Natural killer cell treated with Interleukin-12 subunit alpha and Interleukin-12 subunit beta and Interleukin-15 and Interleukin-18, amount 100 ng/mL, for 72 hours (primary cell): ENCODE measurements around the gene MEGF11. TPM values are rescaled to one million over a fixed set of nuclear protein-coding genes. Genes with fewer than 3 reads are reported as not detected.
A peak's percentile ranks its signal among the peaks of the same experiment; 100 is the strongest.

Source experiments
- ATAC-seq, 2 donors: fragments of 150-1000 bp; cut with Tn5 transposase in 1 of 2; sonication (Bioruptor Pico), chemical (Tn5 transposase) in 1 of 2; 2 replicates each; pipeline ENCODE4 v1.10.0; 2021
- DNase-seq: peaks from one replicate; pipeline ENCODE4 v3.0.0; 2022; ENCODE audit warnings: low spot score
- H3K27ac Mint-ChIP-seq, 2 donors: 1 replicate in 1 of 2; 2 replicates in 1 of 2; pipeline ENCODE4 v1.8.0; 2022; ENCODE audit warnings: mixed read lengths in 2 of 2, mild to moderate bottlenecking in 1 of 2, moderate library complexity in 1 of 2
- H3K27me3 Mint-ChIP-seq, 2 donors: 1 replicate in 1 of 2; 2 replicates in 1 of 2; pipeline ENCODE4 v1.8.0; 2022; ENCODE audit warnings: mixed read lengths in 2 of 2
- H3K36me3 Mint-ChIP-seq: one replicate; pipeline ENCODE4 v1.8.0; 2022; ENCODE audit warnings: mixed read lengths
- H3K4me1 Mint-ChIP-seq, 2 donors: 1 replicate in 1 of 2; 2 replicates in 1 of 2; pipeline ENCODE4 v1.8.0; 2022; ENCODE audit warnings: low read depth in 2 of 2, mixed read lengths in 2 of 2, mild to moderate bottlenecking in 1 of 2
- H3K4me3 Mint-ChIP-seq: one replicate; pipeline ENCODE4 v1.8.0; 2022; ENCODE audit warnings: mixed read lengths
- H3K9me3 Mint-ChIP-seq: 2 replicates; pipeline ENCODE4 v1.8.0; 2022; ENCODE audit warnings: mixed read lengths
- total RNA-seq, 2 donors: library from RNA; stranded (reverse); gene quantifications; one replicate each; pipeline ENCODE4 v1.2.3, GENCODE V29; 2022

Gene MEGF11
- total RNA-seq, 2 donors from 2014 or later: not detected

GRCh38 chr15:66138892-66139590 is 114.5 kb downstream of the MEGF11 start:
- no peak for ATAC-seq
- H3K27ac Mint-ChIP-seq: no peak overlapping the region
- no peaks in the 10 kb centered on the region for H3K36me3 Mint-ChIP-seq
- no peak for DNase-seq
- H3K4me3 Mint-ChIP-seq: no peak overlapping the region
- H3K9me3 Mint-ChIP-seq: no peaks in the 10 kb centered on the region
- no peaks in the 10 kb centered on the region for H3K4me1 Mint-ChIP-seq
- no peaks in the 10 kb centered on the region for H3K27me3 Mint-ChIP-seq

- no peak for DNase-seq
- H3K9me3 Mint-ChIP-seq: no peaks in the 10 kb centered on the region
- no peaks in the 10 kb centered on the region for H3K27me3 Mint-ChIP-seq
- no peak for ATAC-seq
- H3K27ac Mint-ChIP-seq: no peak overlapping the region
- no peaks in the 10 kb centered on the region for H3K36me3 Mint-ChIP-seq
- no peaks in the 10 kb centered on the region for H3K4me1 Mint-ChIP-seq
- H3K4me3 Mint-ChIP-seq: no peak overlapping the region
Observed at GRCh38 chr15:66138096-66138783, 115.3 kb downstream of the MEGF11 start.

GRCh38 chr15:66136948-66137347 is 116.6 kb downstream of the MEGF11 start:
- ATAC-seq (no peak), DNase-seq (no peak)
- H3K4me1 Mint-ChIP-seq: no peaks in the 10 kb centered on the region
- H3K27ac Mint-ChIP-seq: no peak overlapping the region
- H3K4me3 Mint-ChIP-seq: no peak overlapping the region
- no peaks in the 10 kb centered on the region for H3K36me3 Mint-ChIP-seq
- no peaks in the 10 kb centered on the region for H3K9me3 Mint-ChIP-seq
- peaks cover 0 to 3% of the 10 kb centered on the region in 2 donors for H3K27me3 Mint-ChIP-seq

- Mint-ChIP-seq H3K9me3 (no peaks in the 10 kb centered on the region), H3K27me3 (peaks cover 0 to 3% of the 10 kb centered on the region in 2 donors), H3K4me1 (no peaks in the 10 kb centered on the region), H3K36me3 (no peaks in the 10 kb centered on the region), H3K27ac (no peak overlapping the region), H3K4me3 (no peak overlapping the region)
- ATAC-seq (no peak), DNase-seq (no peak)
Observed at GRCh38 chr15:66135664-66136063, 117.9 kb downstream of the MEGF11 start.

- no peak overlapping the region for H3K4me3 Mint-ChIP-seq
- H3K9me3 Mint-ChIP-seq: no peaks in the 10 kb centered on the region
- peaks cover 0 to 7% of the 10 kb centered on the region in 2 donors for H3K27me3 Mint-ChIP-seq
- H3K4me1 Mint-ChIP-seq: no peaks in the 10 kb centered on the region
- H3K36me3 Mint-ChIP-seq: no peaks in the 10 kb centered on the region
- no peak for DNase-seq
- no peak overlapping the region for H3K27ac Mint-ChIP-seq
- ATAC-seq: no peak
Observed at GRCh38 chr15:66134284-66134683, 119.3 kb downstream of the MEGF11 start.

- no peaks in the 10 kb centered on the region for H3K36me3 Mint-ChIP-seq
- H3K4me1 Mint-ChIP-seq: no peaks in the 10 kb centered on the region
- H3K27me3 Mint-ChIP-seq: peaks cover 0 to 7% of the 10 kb centered on the region in 2 donors
- DNase-seq: no peak
- no peak overlapping the region for H3K4me3 Mint-ChIP-seq
- no peak overlapping the region for H3K27ac Mint-ChIP-seq
- no peak for ATAC-seq
- no peaks in the 10 kb centered on the region for H3K9me3 Mint-ChIP-seq
Observed at GRCh38 chr15:66133247-66133885, 120.2 kb downstream of the MEGF11 start.

- no peaks in the 10 kb centered on the region for H3K9me3 Mint-ChIP-seq
- H3K4me1 Mint-ChIP-seq: no peaks in the 10 kb centered on the region
- H3K27me3 Mint-ChIP-seq: peaks cover 0 to 11% of the 10 kb centered on the region in 2 donors
- no peak overlapping the region for H3K4me3 Mint-ChIP-seq
- ATAC-seq (no peak), DNase-seq (no peak)
- H3K36me3 Mint-ChIP-seq: no peaks in the 10 kb centered on the region
- no peak overlapping the region for H3K27ac Mint-ChIP-seq
Observed at GRCh38 chr15:66132251-66132816, 121.2 kb downstream of the MEGF11 start.

GRCh38 chr15:66131831-66132230 is 121.7 kb downstream of the MEGF11 start:
- ATAC-seq: no peak

GRCh38 chr15:66131200-66131599 is 122.3 kb downstream of the MEGF11 start:
- H3K27me3 Mint-ChIP-seq: peaks cover 0 to 13% of the 10 kb centered on the region in 2 donors
- H3K36me3 Mint-ChIP-seq: no peaks in the 10 kb centered on the region
- H3K4me3 Mint-ChIP-seq: no peak overlapping the region
- peak in 1 of 2 donors; percentile 2 for ATAC-seq
- H3K4me1 Mint-ChIP-seq: no peaks in the 10 kb centered on the region
- H3K9me3 Mint-ChIP-seq: no peaks in the 10 kb centered on the region
- H3K27ac Mint-ChIP-seq: no peak overlapping the region
- no peak for DNase-seq

More at GRCh38 chr15:66131831-66132230, 121.7 kb downstream of the MEGF11 start:
- H3K4me1 Mint-ChIP-seq: no peaks in the 10 kb centered on the region
- no peak overlapping the region for H3K27ac Mint-ChIP-seq
- H3K4me3 Mint-ChIP-seq: no peak overlapping the region
- no peaks in the 10 kb centered on the region for H3K9me3 Mint-ChIP-seq
- DNase-seq: no peak
- no peaks in the 10 kb centered on the region for H3K36me3 Mint-ChIP-seq
- H3K27me3 Mint-ChIP-seq: peaks cover 0 to 11% of the 10 kb centered on the region in 2 donors

- Mint-ChIP-seq H3K27me3 (peaks cover 0 to 14% of the 10 kb centered on the region in 2 donors), H3K9me3 (no peaks in the 10 kb centered on the region), H3K36me3 (no peaks in the 10 kb centered on the region), H3K4me3 (no peak overlapping the region), H3K27ac (no peak overlapping the region), H3K4me1 (no peaks in the 10 kb centered on the region)
- ATAC-seq (no peak), DNase-seq (no peak)
Observed at GRCh38 chr15:66130496-66131034, 123.0 kb downstream of the MEGF11 start.

GRCh38 chr15:66129586-66129985 is 124.0 kb downstream of the MEGF11 start:
- Mint-ChIP-seq H3K27me3 (peaks cover 0 to 16% of the 10 kb centered on the region in 2 donors), H3K27ac (no peak overlapping the region), H3K4me3 (no peak overlapping the region), H3K36me3 (no peaks in the 10 kb centered on the region), H3K9me3 (no peaks in the 10 kb centered on the region), H3K4me1 (no peaks in the 10 kb centered on the region)
- ATAC-seq (no peak), DNase-seq (no peak)

GRCh38 chr15:66128116-66128680 is 125.4 kb downstream of the MEGF11 start:
- DNase-seq: no peak
- ATAC-seq: no peak
- peaks cover 0 to 16% of the 10 kb centered on the region in 2 donors for H3K27me3 Mint-ChIP-seq
- no peaks in the 10 kb centered on the region for H3K4me1 Mint-ChIP-seq
- H3K27ac Mint-ChIP-seq: no peak overlapping the region
- H3K4me3 Mint-ChIP-seq: no peak overlapping the region
- no peaks in the 10 kb centered on the region for H3K9me3 Mint-ChIP-seq
- no peaks in the 10 kb centered on the region for H3K36me3 Mint-ChIP-seq

- Mint-ChIP-seq H3K9me3 (no peaks in the 10 kb centered on the region), H3K27ac (no peak overlapping the region), H3K27me3 (peaks cover 0 to 13% of the 10 kb centered on the region in 2 donors), H3K36me3 (no peaks in the 10 kb centered on the region), H3K4me1 (no peaks in the 10 kb centered on the region), H3K4me3 (no peak overlapping the region)
- DNase-seq (no peak), ATAC-seq (no peak)
Observed at GRCh38 chr15:66126456-66126855, 127.1 kb downstream of the MEGF11 start.
